ENCODE measurements around the gene SEPTIN5.

SEPTIN5 gene

DNA sequence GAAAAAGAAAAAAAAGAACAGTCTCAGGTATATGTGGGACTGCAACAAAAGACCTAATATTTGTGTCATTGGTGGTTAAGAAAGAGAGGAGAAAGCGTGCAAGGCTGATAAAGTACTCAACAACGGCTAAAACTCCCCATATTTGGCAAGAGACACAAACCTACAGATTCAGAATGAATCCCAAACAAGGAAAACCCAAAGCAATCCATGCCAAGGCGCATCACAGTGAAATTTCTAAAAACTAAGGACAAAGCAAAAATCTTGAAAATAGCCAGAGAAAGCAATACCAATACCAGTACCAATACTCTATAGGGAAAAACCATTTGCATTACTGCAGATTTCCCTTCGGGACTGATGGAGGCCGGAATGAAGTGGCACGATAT is 32.4 kb upstream of the SEPTIN5 start:
- TF ChIP-seq, protein P1, sequence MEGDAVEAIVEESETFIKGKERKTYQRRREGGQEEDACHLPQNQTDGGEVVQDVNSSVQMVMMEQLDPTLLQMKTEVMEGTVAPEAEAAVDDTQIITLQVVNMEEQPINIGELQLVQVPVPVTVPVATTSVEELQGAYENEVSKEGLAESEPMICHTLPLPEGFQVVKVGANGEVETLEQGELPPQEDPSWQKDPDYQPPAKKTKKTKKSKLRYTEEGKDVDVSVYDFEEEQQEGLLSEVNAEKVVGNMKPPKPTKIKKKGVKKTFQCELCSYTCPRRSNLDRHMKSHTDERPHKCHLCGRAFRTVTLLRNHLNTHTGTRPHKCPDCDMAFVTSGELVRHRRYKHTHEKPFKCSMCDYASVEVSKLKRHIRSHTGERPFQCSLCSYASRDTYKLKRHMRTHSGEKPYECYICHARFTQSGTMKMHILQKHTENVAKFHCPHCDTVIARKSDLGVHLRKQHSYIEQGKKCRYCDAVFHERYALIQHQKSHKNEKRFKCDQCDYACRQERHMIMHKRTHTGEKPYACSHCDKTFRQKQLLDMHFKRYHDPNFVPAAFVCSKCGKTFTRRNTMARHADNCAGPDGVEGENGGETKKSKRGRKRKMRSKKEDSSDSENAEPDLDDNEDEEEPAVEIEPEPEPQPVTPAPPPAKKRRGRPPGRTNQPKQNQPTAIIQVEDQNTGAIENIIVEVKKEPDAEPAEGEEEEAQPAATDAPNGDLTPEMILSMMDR (IDR thresholded peaks at IDR 0.05; ENCODE audit: control insufficient read depth, extremely low read depth, insufficient read depth), result no peak
- DNase-seq (ENCODE audit: low read depth), result no peak

DNA sequence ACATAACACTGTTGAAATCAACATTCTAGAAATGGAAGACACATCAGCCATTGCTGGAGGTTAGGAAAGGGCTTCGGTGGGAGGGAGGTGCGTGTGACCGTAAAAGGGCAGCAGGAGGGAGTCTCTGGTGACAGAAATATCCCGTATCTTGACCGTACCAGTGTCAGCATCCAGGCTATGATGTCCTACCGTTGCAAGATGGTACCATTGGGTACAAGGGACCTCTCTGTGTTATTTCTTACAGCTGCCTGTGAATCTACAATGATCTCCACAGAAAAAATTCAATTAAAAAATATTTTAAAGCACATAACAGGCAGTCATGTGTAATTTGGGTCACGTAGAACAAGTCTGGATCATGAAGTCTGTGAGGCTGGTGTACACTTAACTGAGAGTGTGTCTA is 27.4 kb upstream of the SEPTIN5 start:
- TF ChIP-seq, protein P1 (IDR thresholded peaks at IDR 0.05; ENCODE audit: control insufficient read depth, extremely low read depth, insufficient read depth), result no peak
- DNase-seq (ENCODE audit: low read depth), result no peak
- H3K4me3 ChIP-seq (ENCODE audit: low read depth, low read length), result no peak overlapping the region

More for the DNA sequence above, 32.4 kb upstream of the SEPTIN5 start:
- H3K4me3 ChIP-seq (ENCODE audit: low read depth, low read length), result no peak overlapping the region

DNA sequence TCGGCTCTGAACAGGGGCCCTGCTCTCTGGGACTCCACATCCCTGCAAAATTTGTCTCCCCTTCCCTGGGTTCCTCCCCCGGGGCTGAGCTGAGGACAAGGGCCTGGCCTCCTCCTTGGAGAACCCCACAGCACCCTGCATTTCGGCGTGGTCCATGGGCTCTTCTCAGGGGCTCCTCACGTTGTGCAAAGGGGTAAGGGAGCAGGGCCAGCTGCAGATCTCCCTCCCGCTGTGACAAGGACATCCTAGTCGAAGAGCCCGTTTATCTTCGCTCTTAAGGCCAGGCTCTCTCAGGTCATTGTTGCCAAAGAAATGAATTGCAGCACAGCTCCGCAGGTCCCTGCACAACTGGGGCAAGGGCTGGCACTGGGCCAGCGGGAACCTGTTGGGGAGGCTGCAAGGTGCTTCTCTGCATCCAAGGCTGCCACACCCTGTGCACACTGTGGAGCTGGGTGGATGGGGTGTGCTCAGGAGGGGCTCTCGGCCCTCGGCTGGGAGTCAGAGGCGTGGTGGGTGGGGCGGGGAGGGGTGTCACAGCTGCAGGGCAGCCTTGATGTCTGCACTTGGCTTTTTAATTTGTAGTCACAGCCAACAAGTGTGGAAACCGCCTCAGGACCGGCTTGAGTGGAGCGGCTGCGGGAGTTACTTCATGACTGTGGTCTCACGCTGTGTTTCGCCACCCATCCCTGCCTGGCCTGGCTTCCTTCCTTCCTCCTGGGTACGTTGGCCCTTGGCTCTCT is 26.6 kb upstream of the SEPTIN5 start:
- TF ChIP-seq, protein P1 (IDR thresholded peaks at IDR 0.05; ENCODE audit: control insufficient read depth, extremely low read depth, insufficient read depth), result no peak
- DNase-seq (ENCODE audit: low read depth), result no peak
- no peak overlapping the region for H3K4me3 ChIP-seq (ENCODE audit: low read depth, low read length)

DNA sequence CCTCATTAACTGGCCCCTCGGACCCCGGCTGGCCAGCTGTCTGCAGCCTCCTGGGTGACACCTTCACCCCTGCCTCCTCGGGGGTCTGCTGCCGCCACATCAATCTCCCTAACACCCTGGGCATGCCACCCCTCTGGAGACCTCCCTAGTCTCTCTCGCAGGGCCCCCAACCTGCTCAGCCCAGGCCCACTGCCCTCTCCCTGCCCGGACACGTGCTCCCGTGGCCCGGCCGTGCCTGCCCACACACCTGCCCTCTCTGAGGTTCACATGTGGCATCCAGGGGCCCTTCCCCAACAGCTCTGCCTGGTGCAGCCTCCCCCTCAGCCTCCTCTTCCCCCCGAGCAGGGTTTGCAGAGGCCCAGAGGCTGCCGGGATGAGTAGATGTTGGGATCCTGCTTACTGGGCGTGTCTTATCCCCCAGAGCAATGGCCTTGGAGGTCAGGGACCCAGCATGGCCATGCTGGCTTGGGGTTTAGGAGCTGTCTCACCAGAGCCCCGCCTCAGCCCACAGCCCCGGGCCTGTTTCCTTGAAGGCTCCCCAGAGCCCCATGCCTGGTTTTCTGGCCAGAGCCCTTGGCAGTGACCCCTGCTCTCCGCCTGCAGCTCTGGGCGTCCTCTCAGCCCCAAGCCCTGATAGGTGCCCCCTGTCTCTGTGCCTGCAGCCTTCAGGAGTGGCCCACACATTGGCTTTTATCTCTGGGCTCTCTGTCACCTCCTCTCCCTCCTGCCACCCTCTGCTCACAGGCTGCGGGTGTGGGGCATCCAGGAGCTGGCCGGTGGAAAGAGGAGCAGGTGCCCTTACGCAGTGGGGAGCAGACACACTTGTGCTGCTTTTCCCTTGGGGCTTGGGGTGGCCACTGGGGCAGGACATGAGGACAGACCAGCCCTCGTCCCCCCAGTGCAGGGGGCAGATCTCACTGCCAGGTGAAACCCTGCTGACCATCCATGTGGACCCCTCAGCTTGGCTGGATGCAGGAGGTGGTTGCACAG is 25.7 kb upstream of the SEPTIN5 start:
- TF ChIP-seq, protein P1 (IDR thresholded peaks at IDR 0.05; ENCODE audit: control insufficient read depth, extremely low read depth, insufficient read depth), result no peak
- no peak for DNase-seq (ENCODE audit: low read depth)
- no peak overlapping the region for H3K4me3 ChIP-seq (ENCODE audit: low read depth, low read length)

DNA sequence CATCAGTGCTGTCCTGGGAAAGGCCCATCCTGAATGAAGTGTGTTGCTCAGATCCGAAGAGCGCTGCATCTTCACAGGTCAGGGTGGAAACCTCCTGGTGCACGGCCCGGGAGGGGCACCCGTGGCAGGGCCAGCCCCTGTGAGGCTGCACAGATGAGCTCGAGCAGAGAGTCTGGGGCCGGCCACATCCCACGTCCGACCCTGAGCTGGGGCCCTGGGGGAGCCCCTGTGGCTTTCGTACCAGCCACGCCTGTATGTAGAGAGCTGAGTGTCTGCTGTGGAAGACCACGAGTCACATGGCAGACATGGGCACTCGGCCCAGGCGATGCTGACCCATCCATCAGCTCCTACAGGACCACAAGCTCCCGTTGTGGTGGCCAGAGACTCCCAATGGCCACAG is 24.9 kb upstream of the SEPTIN5 start:
- no peak for DNase-seq (ENCODE audit: low read depth)
- H3K4me3 ChIP-seq (ENCODE audit: low read depth, low read length), result no peak overlapping the region
- TF ChIP-seq, protein P1 (IDR thresholded peaks at IDR 0.05; ENCODE audit: control insufficient read depth, extremely low read depth, insufficient read depth), result no peak

DNA sequence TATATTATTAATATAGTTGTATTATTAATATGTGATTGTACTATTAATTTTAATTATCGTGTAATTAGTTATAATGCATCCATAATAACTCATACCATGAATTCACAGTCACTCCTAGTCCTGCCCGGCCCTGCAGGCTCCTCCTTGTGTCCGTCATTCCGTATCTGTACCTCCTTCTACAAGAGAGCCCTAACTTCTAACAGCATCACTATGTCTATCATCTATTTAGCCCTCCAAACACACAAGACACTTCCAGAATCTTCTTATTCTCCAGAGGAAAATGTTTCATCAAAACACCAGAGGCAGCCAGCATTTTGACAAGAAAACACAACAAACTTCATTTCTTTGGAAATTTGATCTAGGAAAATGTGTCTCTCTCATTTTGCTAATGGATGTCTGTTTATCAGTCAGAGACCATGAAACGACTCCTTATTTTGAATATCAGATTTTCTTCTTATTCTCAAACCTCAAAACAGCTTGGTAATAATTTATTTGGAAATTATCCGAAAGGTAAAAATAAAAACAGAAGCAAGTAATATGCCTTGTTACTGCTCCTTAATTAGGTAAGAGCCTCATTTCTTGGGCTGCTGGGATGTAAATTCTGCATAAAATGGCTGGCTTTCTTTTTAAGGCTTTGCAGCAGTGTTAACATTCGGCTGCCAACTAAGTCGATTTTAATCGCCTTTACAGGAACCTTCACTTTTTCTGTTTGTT is 23.1 kb upstream of the SEPTIN5 start:
- no peak for DNase-seq (ENCODE audit: low read depth)
- TF ChIP-seq, protein P1 (IDR thresholded peaks at IDR 0.05; ENCODE audit: control insufficient read depth, extremely low read depth, insufficient read depth), result no peak
- H3K4me3 ChIP-seq (ENCODE audit: low read depth, low read length), result no peak overlapping the region
